Measurements from ENCODE around the gene KIRREL3. TPM values are rescaled to one million over a fixed set of nuclear protein-coding genes. Genes with fewer than 3 reads are reported as not detected.
A peak's percentile ranks its signal among the peaks of the same experiment; 100 is the strongest.
"Not testable (repeated sequence)": the region's sequence is repeated elsewhere in the genome, so short reads cannot be mapped to it uniquely, and the experiment has no call there.

The KIRREL3 gene
- total and polyA plus RNA-seq, 2 of the 4 experiments (the other 2 are of a cell fraction) = 10.9 to 15.9 TPM

- H4K8ac ChIP-seq (ENCODE audit: low read depth in 2 of 2, low read length in 2 of 2); H2BK120ac ChIP-seq (ENCODE audit: low read depth, low read length); H2BK20ac ChIP-seq (ENCODE audit: low read depth, low read length); H2BK15ac ChIP-seq (ENCODE audit: low read depth, low read length); H3K9ac ChIP-seq (ENCODE audit: low read depth, low read length); H3K14ac ChIP-seq (replicated peaks; ENCODE audit: low read depth, low read length); H3K56ac ChIP-seq (ENCODE audit: extremely low read depth, insufficient read depth, low read length); BruUV-seq (replicated peaks); H3K4ac ChIP-seq (ENCODE audit: low read depth, low read length); intact Hi-C loops (cut with micrococcal nuclease); CTCF ChIA-PET; H3K9me1 ChIP-seq (ENCODE audit: insufficient read depth, low read length); H2AK9ac ChIP-seq (replicated peaks; ENCODE audit: low read depth, low read length, poor library complexity); ATAC-seq (ENCODE audit: low read depth); DNase-seq; in situ Hi-C loops (cut with MboI; ENCODE audit: low sequenced_read_pairs); H4K5ac ChIP-seq (ENCODE audit: low read depth, low read length); H3K4me3 ChIP-seq (ENCODE audit: insufficient read depth, low read depth, low read length); H4K91ac ChIP-seq (ENCODE audit: insufficient read depth, low read depth, low read length); H2BK5ac ChIP-seq (ENCODE audit: low read depth, low read length, poor library complexity, severe bottlenecking); H3K4me2 ChIP-seq (ENCODE audit: low read depth, low read length); H3K27ac ChIP-seq (ENCODE audit: insufficient read depth, low read length); H3K27me3 ChIP-seq (ENCODE audit: control insufficient read depth, insufficient read depth, low read length); H3K9me3 ChIP-seq (ENCODE audit: control insufficient read depth, insufficient read depth, low read length); H3K23ac ChIP-seq (ENCODE audit: low read depth, low read length); H3K18ac ChIP-seq (ENCODE audit: low read depth, low read length); dilution Hi-C loops (cut with HindIII; ENCODE audit: low sequenced_read_pairs, unreplicated experiment); H2AFZ ChIP-seq (replicated peaks; ENCODE audit: low read length, poor library complexity); H3K4me1 ChIP-seq (ENCODE audit: control insufficient read depth, insufficient read depth, low read length); H3K36me3 ChIP-seq (ENCODE audit: control insufficient read depth, insufficient read depth, low read length): not testable (repeated sequence)
- WGBS, 2 experiments (ENCODE audit: extremely low coverage in 2 of 2, insufficient read length in 1 of 2) = 88% methylated on average over 8 of the region's 28 CpGs; no CpG with 5 or more reads in 1 of the 2 experiments
- peaks cover 21 to 38% of the 10 kb centered on the region in 2 experiments for H3K79me1 ChIP-seq (ENCODE audit: low read depth in 1 of 2, low read length in 2 of 2)
- peak overlapping the region; percentile 12; the same call in 1 of the 2 replicates for H2AK5ac ChIP-seq (ENCODE audit: low read depth, low read length)
- POLR2A ChIA-PET (ENCODE audit: unreplicated experiment) = interaction anchor here (0.6 kb wide), 1 partner anchor 12 kb away, joined by 5 read pairs; no protein-coding TSS in a partner anchor
- H4K20me1 ChIP-seq (ENCODE audit: insufficient read depth, low read length) = peaks cover 15% of the 10 kb centered on the region; the same call in 1 of the 2 replicates
Measured at GRCh38 chr11:126374562-126375300, 625.8 kb downstream of the KIRREL3 start.

- H3K23ac ChIP-seq (ENCODE audit: low read depth, low read length); H3K36me3 ChIP-seq (ENCODE audit: control insufficient read depth, insufficient read depth, low read length); BruUV-seq (replicated peaks); H3K56ac ChIP-seq (ENCODE audit: extremely low read depth, insufficient read depth, low read length); H3K9ac ChIP-seq (ENCODE audit: low read depth, low read length); H2BK15ac ChIP-seq (ENCODE audit: low read depth, low read length); H3K4ac ChIP-seq (ENCODE audit: low read depth, low read length); H4K91ac ChIP-seq (ENCODE audit: insufficient read depth, low read depth, low read length); H3K27ac ChIP-seq (ENCODE audit: insufficient read depth, low read length); H3K9me1 ChIP-seq (ENCODE audit: insufficient read depth, low read length); H2AK9ac ChIP-seq (replicated peaks; ENCODE audit: low read depth, low read length, poor library complexity); dilution Hi-C loops (cut with HindIII; ENCODE audit: low sequenced_read_pairs, unreplicated experiment); H3K4me1 ChIP-seq (ENCODE audit: control insufficient read depth, insufficient read depth, low read length); H2AFZ ChIP-seq (replicated peaks; ENCODE audit: low read length, poor library complexity); H4K5ac ChIP-seq (ENCODE audit: low read depth, low read length); POLR2A ChIA-PET (ENCODE audit: unreplicated experiment); H2BK5ac ChIP-seq (ENCODE audit: low read depth, low read length, poor library complexity, severe bottlenecking); H3K18ac ChIP-seq (ENCODE audit: low read depth, low read length); H4K8ac ChIP-seq (ENCODE audit: low read depth in 2 of 2, low read length in 2 of 2); H2BK20ac ChIP-seq (ENCODE audit: low read depth, low read length); H4K20me1 ChIP-seq (ENCODE audit: insufficient read depth, low read length); DNase-seq; H2BK120ac ChIP-seq (ENCODE audit: low read depth, low read length); H3K4me3 ChIP-seq (ENCODE audit: insufficient read depth, low read depth, low read length); CTCF ChIA-PET; in situ Hi-C loops (cut with MboI; ENCODE audit: low sequenced_read_pairs); H3K9me3 ChIP-seq (ENCODE audit: control insufficient read depth, insufficient read depth, low read length); H3K14ac ChIP-seq (replicated peaks; ENCODE audit: low read depth, low read length); H3K4me2 ChIP-seq (ENCODE audit: low read depth, low read length); intact Hi-C loops (cut with micrococcal nuclease); H2AK5ac ChIP-seq (ENCODE audit: low read depth, low read length); H3K27me3 ChIP-seq (ENCODE audit: control insufficient read depth, insufficient read depth, low read length): not testable (repeated sequence)
- WGBS, 2 experiments (ENCODE audit: extremely low coverage in 2 of 2, insufficient read length in 1 of 2) = 61% methylated on average over 3 of the region's 12 CpGs; no CpG with 5 or more reads in 1 of the 2 experiments
- peak; percentile 70 for ATAC-seq (ENCODE audit: low read depth)
- peaks cover 12 to 32% of the 10 kb centered on the region in 2 experiments for H3K79me1 ChIP-seq (ENCODE audit: low read depth in 1 of 2, low read length in 2 of 2)
Measured at GRCh38 chr11:126373389-126374066, 627.0 kb downstream of the KIRREL3 start.

Measured in IMR-90 (cell line).